Activated gamma-delta T cell (primary cell): ENCODE data around the gene ADRM1.

Source experiments
- DNase-seq: peaks from one replicate; lab custom pipeline; 2025; lab: John Stamatoyannopoulos, UW

The ADRM1 gene

GRCh38 chr20:62298577-62299249 is 4.1 kb upstream of the ADRM1 start:
- no peak for DNase-seq

GRCh38 chr20:62299666-62300236 is 3.0 kb upstream of the ADRM1 start:
- DNase-seq, result no peak

- DNase-seq, result no peak
These were observed 2.5 kb upstream of the ADRM1 start for GRCh38 chr20:62300319-62300718.

GRCh38 chr20:62301111-62301668 is 1.6 kb upstream of the ADRM1 start:
- no peak for DNase-seq

- peak; percentile 54 for DNase-seq
These were observed 940 bp upstream of the ADRM1 start for GRCh38 chr20:62301773-62302340.

GRCh38 chr20:62303062-62303339 is 204 bp downstream of the ADRM1 start:
- DNase-seq, result no peak

GRCh38 chr20:62303340-62304226 is 786 bp downstream of the ADRM1 start:
- no peak for DNase-seq

- DNase-seq, result no peak
These were observed 1.7 kb downstream of the ADRM1 start for GRCh38 chr20:62304331-62305148.

GRCh38 chr20:62305149-62305764 is 2.5 kb downstream of the ADRM1 start:
- DNase-seq, result no peak

GRCh38 chr20:62305765-62306413 is 3.1 kb downstream of the ADRM1 start:
- DNase-seq, result no peak

- no peak for DNase-seq
These were observed 3.8 kb downstream of the ADRM1 start for GRCh38 chr20:62306414-62307187.

- DNase-seq, result no peak
These were observed 4.7 kb downstream of the ADRM1 start for GRCh38 chr20:62307226-62308101.

GRCh38 chr20:62308102-62308822 is 5.5 kb downstream of the ADRM1 start:
- DNase-seq, result no peak

GRCh38 chr20:62309198-62309944 is 6.6 kb downstream of the ADRM1 start:
- no peak for DNase-seq

- no peak for DNase-seq
These were observed 7.4 kb downstream of the ADRM1 start for GRCh38 chr20:62309947-62310756.

- no peak for DNase-seq
These were observed 7.9 kb downstream of the ADRM1 start for GRCh38 chr20:62310757-62311121.

GRCh38 chr20:62311150-62311549 is 8.4 kb downstream of the ADRM1 start:
- DNase-seq, result no peak
